SK-N-SH treated with all-trans-retinoic acid at 6 μM for 48 hours (cell line): ENCODE data around the gene ATL1.
A peak's percentile ranks its signal among the peaks of the same experiment; 100 is the strongest.

Source experiments
- ATAC-seq: fragments of 200-7000 bp; cut with Tn5 transposase; 3 replicates; pipeline ENCODE4 v1.9.1; 2020; ENCODE audit warnings: mild to moderate bottlenecking, moderate library complexity
- BACH2 ChIP-seq: fragments of 250-450 bp; sonication (Bioruptor Pico); IDR thresholded peaks from 2 replicates; pipeline ENCODE4 v1.9.0; 2021; ENCODE audit warnings: mild to moderate bottlenecking, borderline replicate concordance
- CSDC2 ChIP-seq: fragments of 250-450 bp; sonication (Bioruptor Pico); IDR thresholded peaks from 2 replicates; pipeline ENCODE4 v1.5.0; 2020; ENCODE audit warnings: mild to moderate bottlenecking, moderate library complexity
- ESRRG ChIP-seq: fragments of 250-450 bp; sonication (Bioruptor Pico); IDR thresholded peaks from 2 replicates; pipeline ENCODE4 v1.6.1; 2021; ENCODE audit warnings: mild to moderate bottlenecking
- GLIS3 ChIP-seq: fragments of 250-450 bp; sonication (Bioruptor Pico); IDR thresholded peaks from 2 replicates; pipeline ENCODE4 v1.5.0; 2020; ENCODE audit warnings: mild to moderate bottlenecking, moderate library complexity
- ISL1 ChIP-seq: fragments of 250-450 bp; sonication (Bioruptor Pico); IDR thresholded peaks from 2 replicates; pipeline ENCODE4 v2.1.2; 2022; ENCODE audit warnings: mild to moderate bottlenecking, moderate library complexity
- OSR1 ChIP-seq: fragments of 250-450 bp; sonication (Bioruptor Pico); IDR thresholded peaks from 2 replicates; pipeline ENCODE4 v1.8.0; 2022; ENCODE audit warnings: moderate library complexity, mild to moderate bottlenecking, inconsistent platforms
- PATZ1 ChIP-seq: fragments of 250-450 bp; sonication (Bioruptor Pico); IDR thresholded peaks from 2 replicates; pipeline ENCODE4 v1.8.0; 2020; ENCODE audit warnings: mild to moderate bottlenecking, moderate library complexity, borderline replicate concordance
- PPARA ChIP-seq: fragments of 250-450 bp; sonication (Bioruptor Pico); IDR thresholded peaks from 2 replicates; pipeline ENCODE4 v1.5.0; 2020; ENCODE audit warnings: mild to moderate bottlenecking, borderline replicate concordance
- RARB ChIP-seq: fragments of 250-450 bp; sonication (Bioruptor Pico); IDR thresholded peaks from 2 replicates; pipeline ENCODE4 v1.8.0; 2021; ENCODE audit warnings: mild to moderate bottlenecking, moderate library complexity
- SNAI2 ChIP-seq: fragments of 250-450 bp; sonication (Bioruptor Pico); IDR thresholded peaks from 2 replicates; pipeline ENCODE4 v1.5.0; 2020; ENCODE audit warnings: mild to moderate bottlenecking, moderate library complexity
- TCF4 ChIP-seq: fragments of 250-450 bp; sonication (Bioruptor Pico); IDR thresholded peaks from 2 replicates; pipeline ENCODE4 v1.8.0; 2021; ENCODE audit warnings: mild to moderate bottlenecking, moderate library complexity, borderline replicate concordance
- TOX ChIP-seq: fragments of 250-450 bp; sonication (Bioruptor Pico); IDR thresholded peaks from 2 replicates; pipeline ENCODE4 v1.8.0; 2021; ENCODE audit warnings: mild to moderate bottlenecking, moderate library complexity, borderline replicate concordance
- TSHZ2 ChIP-seq: fragments of 250-450 bp; sonication (Bioruptor Pico); IDR thresholded peaks from 2 replicates; pipeline ENCODE4 v1.5.0; 2020; ENCODE audit warnings: mild to moderate bottlenecking, moderate library complexity
- ZFP3 ChIP-seq: fragments of 250-450 bp; sonication (Bioruptor Pico); IDR thresholded peaks from 2 replicates; pipeline ENCODE4 v1.5.0; 2020; ENCODE audit warnings: mild to moderate bottlenecking, moderate library complexity
- ZFP30 ChIP-seq: fragments of 450-650 bp; formaldehyde crosslinking; IDR thresholded peaks from 2 replicates; pipeline ENCODE4 v1.5.0; 2022; ENCODE audit warnings: mild to moderate bottlenecking, moderate library complexity
- ZNF565 ChIP-seq: fragments of 450-650 bp; formaldehyde crosslinking; conservative IDR thresholded peaks from 2 replicates; pipeline ENCODE4 v1.5.0; 2020; ENCODE audit warnings: low read depth, mild to moderate bottlenecking, moderate library complexity
- TF ChIP-seq, protein P1 (sequence below): fragments of 250-450 bp; sonication (Bioruptor Pico); IDR thresholded peaks from 2 replicates; pipeline ENCODE4 v1.5.1; 2021; ENCODE audit warnings: mild to moderate bottlenecking, moderate library complexity
- TF ChIP-seq, protein P2 (sequence below): fragments of 250-450 bp; sonication (Bioruptor Pico); IDR thresholded peaks from 2 replicates; pipeline ENCODE4 v1.5.1; 2020; ENCODE audit warnings: low read depth, mild to moderate bottlenecking, moderate library complexity

The ATL1 gene

GRCh38 chr14:50603565-50603964 is 43.6 kb downstream of the ATL1 start:
- no peak; the same call in 2 of the 3 replicates for ATAC-seq

GRCh38 chr14:50605766-50606165 is 45.8 kb downstream of the ATL1 start:
- ATAC-seq, result no peak
- TF ChIP-seq TOX (CRISPR knock-in tag) (no peak), SNAI2 (CRISPR knock-in tag) (no peak), ESRRG (CRISPR knock-in tag) (no peak), GLIS3 (no peak), ISL1 (no peak), RARB (CRISPR knock-in tag) (no peak), PATZ1 (CRISPR knock-in tag) (no peak), TSHZ2 (CRISPR knock-in tag) (no peak), PPARA (CRISPR knock-in tag) (no peak), ZNF565 (CRISPR knock-in tag) (no peak), ZFP3 (CRISPR knock-in tag) (no peak)
- TF ChIP-seq, protein P1, sequence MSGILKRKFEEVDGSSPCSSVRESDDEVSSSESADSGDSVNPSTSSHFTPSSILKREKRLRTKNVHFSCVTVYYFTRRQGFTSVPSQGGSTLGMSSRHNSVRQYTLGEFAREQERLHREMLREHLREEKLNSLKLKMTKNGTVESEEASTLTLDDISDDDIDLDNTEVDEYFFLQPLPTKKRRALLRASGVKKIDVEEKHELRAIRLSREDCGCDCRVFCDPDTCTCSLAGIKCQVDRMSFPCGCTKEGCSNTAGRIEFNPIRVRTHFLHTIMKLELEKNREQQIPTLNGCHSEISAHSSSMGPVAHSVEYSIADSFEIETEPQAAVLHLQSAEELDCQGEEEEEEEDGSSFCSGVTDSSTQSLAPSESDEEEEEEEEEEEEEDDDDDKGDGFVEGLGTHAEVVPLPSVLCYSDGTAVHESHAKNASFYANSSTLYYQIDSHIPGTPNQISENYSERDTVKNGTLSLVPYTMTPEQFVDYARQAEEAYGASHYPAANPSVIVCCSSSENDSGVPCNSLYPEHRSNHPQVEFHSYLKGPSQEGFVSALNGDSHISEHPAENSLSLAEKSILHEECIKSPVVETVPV (CRISPR knock-in tag), result no peak
- TF ChIP-seq, protein P2, sequence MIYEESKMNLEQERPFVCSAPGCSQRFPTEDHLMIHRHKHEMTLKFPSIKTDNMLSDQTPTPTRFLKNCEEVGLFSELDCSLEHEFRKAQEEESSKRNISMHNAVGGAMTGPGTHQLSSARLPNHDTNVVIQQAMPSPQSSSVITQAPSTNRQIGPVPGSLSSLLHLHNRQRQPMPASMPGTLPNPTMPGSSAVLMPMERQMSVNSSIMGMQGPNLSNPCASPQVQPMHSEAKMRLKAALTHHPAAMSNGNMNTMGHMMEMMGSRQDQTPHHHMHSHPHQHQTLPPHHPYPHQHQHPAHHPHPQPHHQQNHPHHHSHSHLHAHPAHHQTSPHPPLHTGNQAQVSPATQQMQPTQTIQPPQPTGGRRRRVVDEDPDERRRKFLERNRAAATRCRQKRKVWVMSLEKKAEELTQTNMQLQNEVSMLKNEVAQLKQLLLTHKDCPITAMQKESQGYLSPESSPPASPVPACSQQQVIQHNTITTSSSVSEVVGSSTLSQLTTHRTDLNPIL (CRISPR knock-in tag), result no peak

More at GRCh38 chr14:50603565-50603964, 43.6 kb downstream of the ATL1 start:
- TF ChIP-seq BACH2 (no peak), ISL1 (0 out of 2 replicates have a peak, but pooled peaks have one; percentile 8), ZFP30 (no peak)

DNA sequence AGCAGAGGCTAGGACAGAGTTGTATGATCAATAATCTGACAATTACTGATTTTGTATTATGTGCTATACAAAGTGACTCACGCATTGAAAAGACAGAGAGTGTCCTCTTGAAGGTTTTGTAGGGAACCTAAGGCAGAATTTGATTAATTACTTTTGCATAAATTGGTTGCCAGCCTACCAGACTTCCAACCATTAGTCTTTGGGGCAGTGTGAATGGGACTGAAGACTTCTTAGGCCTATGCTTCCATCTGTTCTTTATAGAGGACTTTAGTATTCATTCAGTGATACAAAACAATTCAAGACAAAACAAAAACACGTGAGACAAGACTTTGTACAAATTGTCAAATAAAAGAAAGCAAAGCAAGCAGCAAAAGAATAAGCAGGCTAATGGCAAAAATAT is 46.5 kb downstream of the ATL1 start:
- no peak for ATAC-seq
- TF ChIP-seq PATZ1 (CRISPR knock-in tag) (no peak), GLIS3 (no peak), BACH2 (no peak), TCF4 (CRISPR knock-in tag) (no peak), CSDC2 (CRISPR knock-in tag) (no peak), OSR1 (CRISPR knock-in tag) (no peak), TOX (CRISPR knock-in tag) (no peak), SNAI2 (CRISPR knock-in tag) (no peak), ESRRG (CRISPR knock-in tag) (no peak), RARB (CRISPR knock-in tag) (no peak), ISL1 (no peak), ZFP30 (no peak)
- TF ChIP-seq, protein P2 (CRISPR knock-in tag), result no peak
- TF ChIP-seq, protein P1 (CRISPR knock-in tag), result no peak
